SHP77 (cell line): ENCODE data around the gene OAF.
"Not testable (repeated sequence)": the region's sequence is repeated elsewhere in the genome, so short reads cannot be mapped to it uniquely, and the experiment has no call there.

Experiments
- DNase-seq, 2 experiments: peaks; one replicate each; lab custom pipeline; 2025; lab: John Stamatoyannopoulos, UW

Gene OAF

DNA sequence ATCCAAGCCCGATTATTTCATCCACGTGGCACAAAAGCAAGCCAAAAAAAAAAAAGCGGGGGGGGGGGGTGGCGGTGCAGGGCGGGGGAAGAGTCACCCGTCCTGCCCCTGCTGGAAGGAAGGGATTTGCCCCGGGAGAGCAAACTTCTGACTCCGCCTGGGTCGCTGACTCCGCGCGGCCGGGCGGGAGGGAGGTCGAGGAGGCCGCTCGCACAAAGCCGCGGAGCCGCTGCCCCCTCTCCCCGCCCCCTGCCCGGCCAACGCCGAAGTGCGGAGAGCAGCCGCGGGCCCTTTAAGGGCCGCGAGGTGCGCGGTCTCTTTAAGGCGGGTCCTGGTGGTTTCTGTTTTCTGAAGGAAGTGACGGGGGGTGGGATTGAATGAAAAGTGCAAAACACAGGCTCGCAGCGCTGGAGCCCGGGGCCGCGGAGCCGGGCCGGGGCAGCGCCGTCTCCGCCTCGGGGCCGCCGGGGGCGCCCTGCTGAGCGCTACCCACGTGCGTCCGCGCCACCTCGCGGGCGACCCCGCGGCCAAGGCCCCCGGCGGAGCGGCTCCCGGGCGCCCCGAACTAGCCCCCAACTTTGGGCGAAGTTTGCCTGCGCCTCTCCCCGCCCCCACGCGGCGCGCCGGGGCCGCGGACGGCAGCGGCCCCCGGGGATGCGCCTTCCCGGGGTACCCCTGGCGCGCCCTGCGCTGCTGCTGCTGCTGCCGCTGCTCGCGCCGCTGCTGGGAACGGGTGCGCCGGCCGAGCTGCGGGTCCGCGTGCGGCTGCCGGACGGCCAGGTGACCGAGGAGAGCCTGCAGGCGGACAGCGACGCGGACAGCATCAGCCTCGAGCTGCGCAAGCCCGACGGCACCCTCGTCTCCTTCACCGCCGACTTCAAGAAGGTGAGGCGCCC lies at the start of gene OAF:
Gene OAF (plus strand): TSS at position 407 of the 896 bp plus-strand sequence. CDS start 248 bp downstream, at position 655.
- no peak for DNase-seq

DNA sequence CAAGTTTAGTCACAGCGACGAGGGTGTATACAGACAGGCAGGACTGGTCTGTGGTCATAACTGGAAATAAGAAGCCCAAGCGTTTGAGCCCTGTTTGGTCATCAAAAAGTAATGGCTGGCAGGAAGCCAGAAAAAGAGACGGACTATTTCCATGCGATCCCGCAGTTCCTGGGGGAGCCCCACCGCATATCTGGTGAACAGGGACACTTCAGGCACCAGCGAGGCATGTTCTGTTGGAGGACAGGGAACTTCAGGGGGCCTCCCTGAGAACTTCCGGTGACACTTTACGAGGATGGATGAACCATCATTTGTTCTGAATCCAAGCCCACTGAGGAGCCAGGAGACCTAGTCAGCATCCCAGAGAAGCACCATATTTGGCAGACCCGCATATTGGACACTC lies 43.2 kb upstream of the OAF start:
- no peak for DNase-seq

- DNase-seq, result no peak
Observed at GRCh38 chr11:120168108-120168959, 42.5 kb upstream of the OAF start.

DNA sequence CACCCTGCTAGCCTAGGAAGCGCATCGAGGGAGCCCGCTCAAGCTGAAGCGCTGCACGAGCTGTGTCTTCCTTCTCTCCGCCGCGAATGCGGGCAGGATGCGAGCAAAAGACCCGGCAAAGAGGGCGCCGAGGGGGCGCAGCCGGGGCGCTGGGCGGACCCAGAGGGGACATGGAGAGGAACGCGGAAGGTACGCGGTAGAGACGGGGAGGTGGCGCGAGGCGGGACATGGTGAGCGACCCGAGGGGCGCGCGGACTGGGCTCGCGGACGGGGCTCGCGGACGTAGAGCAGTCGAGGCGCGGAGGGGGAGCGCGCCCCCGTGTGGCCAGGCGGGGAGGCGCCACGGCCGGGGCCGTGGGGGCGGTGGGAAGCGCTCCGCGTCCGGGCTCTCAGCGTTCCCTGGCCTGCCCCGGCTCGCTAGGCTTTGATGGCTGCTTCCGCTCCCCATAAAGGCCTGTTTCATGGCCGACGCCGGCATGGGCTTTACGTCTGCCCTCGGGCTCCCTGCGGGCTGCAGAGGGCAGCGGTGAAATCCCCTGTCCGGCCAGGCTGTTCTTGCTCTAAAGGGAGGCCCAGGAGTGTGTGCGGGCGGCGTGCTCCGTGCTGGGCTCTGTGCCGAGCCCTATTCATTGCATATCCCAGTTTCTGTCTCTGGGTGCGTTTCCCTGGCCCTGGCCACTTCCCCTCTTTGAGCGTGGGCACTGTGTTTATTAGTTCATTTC lies 41.7 kb upstream of the OAF start:
- DNase-seq, result no peak

- DNase-seq, result no peak
Observed at GRCh38 chr11:120169981-120170698, 40.7 kb upstream of the OAF start.

GRCh38 chr11:120170741-120171261 lies 40.0 kb upstream of the OAF start:
- no peak for DNase-seq

DNA sequence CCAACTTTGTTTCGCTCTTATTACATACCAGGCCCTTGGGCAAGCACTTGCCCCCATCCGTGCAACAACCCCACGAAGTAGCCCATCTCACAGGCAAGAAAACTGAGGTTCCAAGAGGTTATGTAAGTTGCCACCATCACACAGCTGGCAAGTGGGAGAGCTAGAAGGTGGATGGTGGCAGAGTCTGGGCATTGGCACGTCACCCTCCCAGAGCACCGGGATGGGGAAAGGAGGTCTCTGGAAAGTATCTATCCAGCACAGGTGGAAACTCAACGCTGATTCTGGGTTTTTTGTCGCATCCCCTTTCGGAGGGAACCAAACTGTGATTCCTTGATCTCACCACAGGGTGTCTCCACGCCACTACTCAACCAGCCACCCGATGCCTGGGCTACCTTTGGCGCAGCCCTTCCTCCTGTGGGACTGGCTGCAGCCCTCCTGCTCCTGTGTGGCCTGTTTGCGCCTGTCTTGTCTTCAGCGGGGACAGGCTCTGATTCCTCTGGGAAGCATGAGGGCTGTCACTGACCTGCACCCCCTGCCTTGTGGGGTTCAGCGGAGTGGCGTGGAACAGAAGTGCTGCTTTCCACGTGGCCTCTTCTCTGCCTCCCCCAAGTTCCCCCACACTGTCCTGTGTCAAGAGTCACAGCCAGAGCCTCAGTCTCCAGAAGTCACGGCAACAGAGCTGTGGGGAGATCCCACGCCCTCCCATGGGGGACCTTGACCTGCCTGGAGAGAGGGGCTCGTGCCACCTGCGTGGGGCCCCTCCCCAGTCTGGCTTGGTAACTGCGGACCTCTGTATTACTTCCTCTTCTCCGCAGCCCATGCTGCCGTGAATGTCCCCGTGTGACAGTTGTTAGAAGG lies 38.5 kb upstream of the OAF start:
- peak; percentile 13 to 21 for DNase-seq

DNA sequence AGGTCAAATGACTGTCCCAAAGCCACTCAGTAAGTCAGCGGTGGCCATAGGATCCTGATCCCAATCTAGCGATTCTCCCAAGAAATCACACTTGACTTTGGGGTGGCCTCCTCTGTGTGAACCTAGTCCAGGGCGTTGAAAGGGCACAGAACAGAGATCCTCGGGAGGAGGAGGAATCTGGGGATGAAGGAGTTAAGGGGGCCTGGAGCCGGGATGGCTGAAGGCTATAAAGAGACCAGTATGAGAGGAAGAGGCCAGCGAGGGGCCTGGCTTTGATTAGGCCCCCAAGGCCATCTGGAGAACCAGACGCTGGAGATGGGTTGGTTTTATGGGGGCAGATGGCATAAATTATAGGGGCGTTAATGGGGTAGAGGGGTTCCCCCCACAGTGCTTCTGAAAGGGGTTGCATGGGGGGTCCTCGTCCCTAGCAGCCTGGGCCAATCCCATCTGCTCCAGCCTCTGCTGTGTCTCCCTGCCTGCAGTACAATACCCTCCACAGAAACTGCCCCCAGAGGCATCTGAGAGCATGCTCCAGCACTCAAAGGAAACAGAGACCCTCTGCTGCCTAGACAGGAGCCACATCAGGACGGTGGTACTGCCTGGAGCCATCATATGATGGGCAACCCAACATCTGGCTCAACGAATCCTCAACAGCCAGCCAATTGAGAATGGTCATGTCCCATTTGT lies 37.7 kb upstream of the OAF start:
- no peak for DNase-seq

GRCh38 chr11:120173807-120174206 lies 37.0 kb upstream of the OAF start:
- no peak for DNase-seq

GRCh38 chr11:120174866-120175265 lies 36.0 kb upstream of the OAF start:
- DNase-seq, result no peak

DNA sequence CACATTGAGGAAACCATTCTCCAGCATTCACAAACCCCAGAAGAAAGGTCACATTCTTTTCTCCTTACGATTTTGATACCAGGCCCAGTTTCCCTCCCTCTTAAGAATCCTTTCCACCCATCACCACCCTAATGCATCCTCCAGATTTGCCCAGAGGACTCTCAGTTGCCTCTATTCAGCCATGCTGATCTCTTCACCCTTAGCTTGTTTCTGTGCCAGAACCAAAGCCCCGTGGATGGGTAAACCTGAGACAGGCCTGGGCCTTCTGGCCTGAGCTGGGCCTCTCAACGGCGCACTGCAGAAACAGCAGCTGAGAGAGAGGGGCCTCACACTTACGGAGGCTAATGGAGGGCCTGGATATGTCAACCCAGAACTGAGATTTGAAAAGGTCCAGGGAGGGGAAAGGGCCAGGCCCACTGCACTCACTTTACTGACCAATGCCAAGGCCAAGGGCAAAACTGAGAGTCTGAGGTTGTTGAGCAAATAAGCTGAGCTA lies 32.2 kb upstream of the OAF start:
- DNase-seq, result no peak

GRCh38 chr11:120179057-120179672 lies 31.7 kb upstream of the OAF start:
- no peak for DNase-seq

GRCh38 chr11:120180063-120180462 lies 30.8 kb upstream of the OAF start:
- not testable (repeated sequence) for DNase-seq

DNA sequence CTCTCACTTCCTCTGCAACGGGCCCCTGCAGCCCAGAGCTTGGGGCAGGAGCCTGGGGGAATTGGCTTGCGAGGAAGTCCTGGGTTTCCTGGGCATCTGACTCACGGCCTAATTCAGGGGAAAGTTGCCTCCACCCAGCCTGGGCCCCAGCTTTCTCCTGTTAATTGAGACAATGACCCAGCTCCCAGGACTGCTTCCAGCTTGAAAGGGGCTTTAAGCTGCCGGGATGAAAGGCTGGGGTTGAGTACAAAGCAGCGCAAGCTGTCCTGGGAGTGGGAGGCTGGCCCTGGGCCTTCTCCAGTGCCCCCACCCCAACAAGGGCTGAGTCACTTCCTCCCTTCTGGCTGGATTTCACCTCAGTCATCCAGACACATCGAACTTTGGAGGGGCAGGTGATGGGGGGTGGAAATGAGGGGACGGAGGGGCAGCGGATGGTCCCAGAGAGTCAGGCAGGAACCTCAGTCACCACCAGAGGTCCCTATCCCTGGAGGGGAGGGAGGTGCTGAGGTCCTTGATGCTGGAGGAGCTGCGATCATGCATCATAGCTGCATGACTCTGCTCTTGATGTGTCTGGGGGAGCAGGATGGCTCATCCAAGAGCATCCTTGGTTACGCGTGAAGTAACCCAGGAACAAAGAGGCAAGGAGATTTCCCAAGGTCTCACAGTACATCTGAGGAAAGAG lies 30.1 kb upstream of the OAF start:
- no peak for DNase-seq

- no peak for DNase-seq
Observed at GRCh38 chr11:120181376-120181975, 29.4 kb upstream of the OAF start.

- no peak for DNase-seq
Observed at GRCh38 chr11:120182372-120182771, 28.5 kb upstream of the OAF start.

- peak; percentile 6 to 18 for DNase-seq
Observed at GRCh38 chr11:120182790-120183491, 27.9 kb upstream of the OAF start.
